Bronchial epithelial cell (primary cell): ENCODE data around the gene SART3. TPM values are rescaled to one million over a fixed set of nuclear protein-coding genes. Genes with fewer than 3 reads are reported as not detected.

ENCODE experiments used
- DNase-seq: peaks from one replicate; pipeline ENCODE4 v3.0.0-alpha.2; 2010; ENCODE audit warnings: low read depth
- FAIRE-seq: peaks from 2 replicates; lab custom pipeline; 2011; peaks lifted over from hg19 to GRCh38; lab: Jason Lieb, UNC
- H3K27me3 ChIP-seq: 2 replicates; pipeline ENCODE4 v1.5.1; 2011; ENCODE audit warnings: low read length; ENCODE audit not compliant: control insufficient read depth, insufficient read depth
- H3K36me3 ChIP-seq: 2 replicates; pipeline ENCODE4 v1.5.1; 2011; ENCODE audit warnings: low read length; ENCODE audit not compliant: control insufficient read depth, insufficient read depth
- H3K4me3 ChIP-seq: 2 replicates; pipeline ENCODE4 v1.5.1; 2011; ENCODE audit warnings: mild to moderate bottlenecking, low read depth, low read length, control low read depth
- total RNA-seq: library from RNA; depleted of rRNA; stranded (reverse); fragments of >200 nt; gene quantifications from 2 replicates; pipeline ENCODE4 v1.2.1, GENCODE V29; 2014
- TF ChIP-seq, protein P1 (sequence below): IDR thresholded peaks from 2 replicates; pipeline ENCODE4 v1.5.1; 2011; ENCODE audit warnings: mild to moderate bottlenecking, moderate library complexity, low read length, control low read depth, inconsistent platforms; ENCODE audit not compliant: insufficient read depth, severe bottlenecking

Gene SART3
- total RNA-seq, 1 donor from 2014 or later, result 41.6 TPM

DNA sequence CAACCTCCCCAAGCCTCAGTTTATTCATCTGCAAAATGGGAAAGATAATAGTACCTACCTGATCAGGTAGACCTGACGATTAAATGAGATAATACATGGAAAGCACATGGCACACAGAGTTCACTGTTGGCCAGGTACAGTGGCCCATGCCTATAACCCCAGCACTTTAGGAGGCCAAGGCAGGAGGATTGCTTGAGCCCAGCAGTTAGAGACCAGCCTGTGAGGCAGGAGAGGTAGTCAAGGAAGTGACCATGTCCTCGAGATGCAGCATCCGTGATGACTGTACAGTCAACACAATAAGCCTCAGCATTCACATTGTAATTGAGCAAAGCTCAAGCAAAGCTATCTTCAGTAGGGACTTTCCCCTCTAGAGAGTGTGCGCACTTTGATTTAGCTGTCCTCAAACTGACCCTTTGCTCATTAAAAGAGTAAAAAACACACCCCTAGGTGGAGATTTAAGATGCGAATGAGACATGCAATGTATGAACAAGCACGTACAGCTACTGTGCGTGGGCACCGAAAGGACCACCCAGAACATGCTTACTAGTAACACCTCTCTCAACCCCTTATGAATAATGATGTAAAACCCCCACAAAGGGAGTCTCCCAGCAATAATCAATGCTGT lies 11.3 kb upstream of the SART3 start:
- Histone ChIP-seq H3K36me3 (peaks cover 12% of the 10 kb centered on the region), H3K4me3 (no peak overlapping the region), H3K27me3 (no peaks in the 10 kb centered on the region)
- FAIRE-seq, result no peak
- TF ChIP-seq, protein P1, sequence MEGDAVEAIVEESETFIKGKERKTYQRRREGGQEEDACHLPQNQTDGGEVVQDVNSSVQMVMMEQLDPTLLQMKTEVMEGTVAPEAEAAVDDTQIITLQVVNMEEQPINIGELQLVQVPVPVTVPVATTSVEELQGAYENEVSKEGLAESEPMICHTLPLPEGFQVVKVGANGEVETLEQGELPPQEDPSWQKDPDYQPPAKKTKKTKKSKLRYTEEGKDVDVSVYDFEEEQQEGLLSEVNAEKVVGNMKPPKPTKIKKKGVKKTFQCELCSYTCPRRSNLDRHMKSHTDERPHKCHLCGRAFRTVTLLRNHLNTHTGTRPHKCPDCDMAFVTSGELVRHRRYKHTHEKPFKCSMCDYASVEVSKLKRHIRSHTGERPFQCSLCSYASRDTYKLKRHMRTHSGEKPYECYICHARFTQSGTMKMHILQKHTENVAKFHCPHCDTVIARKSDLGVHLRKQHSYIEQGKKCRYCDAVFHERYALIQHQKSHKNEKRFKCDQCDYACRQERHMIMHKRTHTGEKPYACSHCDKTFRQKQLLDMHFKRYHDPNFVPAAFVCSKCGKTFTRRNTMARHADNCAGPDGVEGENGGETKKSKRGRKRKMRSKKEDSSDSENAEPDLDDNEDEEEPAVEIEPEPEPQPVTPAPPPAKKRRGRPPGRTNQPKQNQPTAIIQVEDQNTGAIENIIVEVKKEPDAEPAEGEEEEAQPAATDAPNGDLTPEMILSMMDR, result no peak
- no peak for DNase-seq

DNA sequence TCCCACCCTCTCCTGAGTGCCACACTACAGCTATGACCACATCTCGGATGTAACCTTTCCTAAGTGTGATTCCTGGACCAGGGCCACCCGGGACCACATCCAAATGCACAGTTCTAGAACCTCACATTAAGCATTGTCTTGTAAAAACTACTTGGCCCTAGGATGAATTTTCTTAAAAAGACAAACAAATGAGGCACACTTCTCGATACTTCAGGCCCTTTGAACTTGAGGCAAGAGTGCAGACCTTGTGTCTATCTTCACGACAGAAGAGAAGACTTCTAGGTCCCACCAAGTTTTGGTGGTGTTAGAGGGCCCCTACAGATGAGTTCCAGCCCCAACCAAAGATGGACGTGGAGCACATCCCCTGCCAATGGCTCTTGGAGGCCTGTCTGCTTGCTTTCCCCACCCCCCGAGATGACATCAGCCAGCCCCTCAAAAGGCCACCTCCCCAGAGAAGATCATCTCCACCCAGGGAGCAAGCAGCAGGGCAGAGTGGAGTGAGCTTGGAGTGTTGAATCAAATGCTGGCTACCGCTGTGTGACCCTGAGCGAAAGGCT lies 10.7 kb upstream of the SART3 start:
- FAIRE-seq (no peak), DNase-seq (no peak)
- no peaks in the 10 kb centered on the region for H3K27me3 ChIP-seq
- peaks cover 18% of the 10 kb centered on the region for H3K36me3 ChIP-seq
- H3K4me3 ChIP-seq, result no peak overlapping the region
- TF ChIP-seq, protein P1, result no peak

DNA sequence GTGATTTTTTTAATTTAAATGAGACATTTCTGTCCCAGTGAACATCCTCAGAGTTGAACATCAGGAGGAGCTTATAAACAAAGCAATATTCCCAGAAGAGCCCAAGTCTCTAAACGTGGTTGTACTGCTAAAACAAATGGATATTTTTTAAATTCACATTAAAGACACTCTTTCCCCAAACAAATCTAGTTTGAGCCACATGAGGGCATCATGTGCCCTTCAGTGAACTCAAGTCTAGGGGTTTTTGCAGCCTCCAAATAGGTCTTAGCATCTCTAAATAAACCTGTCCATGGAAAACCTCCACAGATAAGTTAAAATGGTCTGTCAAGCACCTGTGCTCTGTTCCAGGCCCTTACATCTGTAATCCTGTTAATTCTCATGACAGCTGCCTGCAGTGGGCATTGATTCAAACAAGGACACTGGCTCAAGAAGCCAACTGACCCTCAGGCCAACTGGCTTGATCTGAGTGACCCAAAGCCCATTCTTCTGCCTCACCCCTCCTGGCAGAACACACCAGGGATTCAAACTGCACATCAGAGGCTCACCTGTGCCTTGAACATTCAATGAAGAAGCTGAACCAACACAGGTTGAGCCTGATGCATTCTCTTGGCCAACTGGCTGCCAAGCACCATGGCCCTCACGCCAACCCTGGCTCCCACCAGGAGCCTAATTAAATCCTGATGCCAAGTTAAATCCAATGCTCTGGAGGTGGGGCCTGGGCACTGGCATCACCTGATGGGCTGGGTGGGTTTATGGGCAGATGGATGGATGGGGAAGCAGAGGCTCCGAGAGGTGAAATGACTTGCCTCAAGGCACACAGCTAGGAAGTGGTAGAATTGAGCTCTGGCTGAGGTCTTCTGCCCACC lies 10.0 kb upstream of the SART3 start:
- Histone ChIP-seq H3K27me3 (no peaks in the 10 kb centered on the region), H3K36me3 (peaks cover 19% of the 10 kb centered on the region), H3K4me3 (no peak overlapping the region)
- DNase-seq, result peak; percentile 26
- no peak for FAIRE-seq
- TF ChIP-seq, protein P1, result no peak

DNA sequence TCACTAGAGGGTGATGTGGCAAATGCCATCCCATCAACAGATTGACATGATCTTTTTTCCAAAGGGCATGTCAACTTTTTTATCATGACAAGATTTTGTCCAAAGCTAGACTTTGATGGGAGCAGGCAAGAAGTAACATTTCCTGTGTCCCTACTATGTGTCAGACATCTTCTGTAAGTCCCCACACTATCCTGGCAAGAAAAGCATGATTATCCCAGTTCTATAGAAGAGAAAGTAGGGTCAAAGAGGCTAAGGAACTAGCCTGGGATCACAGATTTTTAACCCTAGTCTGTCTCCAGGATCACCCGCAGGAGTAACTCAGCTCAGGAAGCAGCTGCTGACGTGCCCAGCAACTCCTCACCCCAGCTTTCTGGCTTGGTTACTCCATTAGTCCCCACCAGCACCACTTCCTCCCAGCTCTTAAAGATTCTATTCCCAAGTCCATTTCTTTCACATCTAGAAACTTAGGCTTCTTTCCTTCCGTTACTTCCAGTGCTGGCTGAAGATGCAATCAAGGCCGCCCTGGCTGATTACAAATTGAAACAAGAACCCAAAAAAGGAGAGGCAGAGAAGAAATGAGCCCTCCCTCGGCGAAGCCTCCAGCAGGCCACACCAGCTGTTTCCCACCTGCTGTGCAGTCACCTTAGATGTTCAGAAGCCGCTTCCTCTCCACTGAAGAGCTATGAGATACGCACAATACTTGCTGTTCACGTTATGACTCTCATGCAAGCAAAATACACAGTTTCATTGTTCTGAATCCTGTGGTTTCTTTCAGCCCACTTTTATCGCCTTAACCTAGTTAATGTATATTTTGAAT lies 7.6 kb upstream of the SART3 start:
- Histone ChIP-seq H3K4me3 (no peak overlapping the region), H3K36me3 (peaks cover 29% of the 10 kb centered on the region), H3K27me3 (no peaks in the 10 kb centered on the region)
- FAIRE-seq (no peak), DNase-seq (no peak)
- TF ChIP-seq, protein P1, result no peak

DNA sequence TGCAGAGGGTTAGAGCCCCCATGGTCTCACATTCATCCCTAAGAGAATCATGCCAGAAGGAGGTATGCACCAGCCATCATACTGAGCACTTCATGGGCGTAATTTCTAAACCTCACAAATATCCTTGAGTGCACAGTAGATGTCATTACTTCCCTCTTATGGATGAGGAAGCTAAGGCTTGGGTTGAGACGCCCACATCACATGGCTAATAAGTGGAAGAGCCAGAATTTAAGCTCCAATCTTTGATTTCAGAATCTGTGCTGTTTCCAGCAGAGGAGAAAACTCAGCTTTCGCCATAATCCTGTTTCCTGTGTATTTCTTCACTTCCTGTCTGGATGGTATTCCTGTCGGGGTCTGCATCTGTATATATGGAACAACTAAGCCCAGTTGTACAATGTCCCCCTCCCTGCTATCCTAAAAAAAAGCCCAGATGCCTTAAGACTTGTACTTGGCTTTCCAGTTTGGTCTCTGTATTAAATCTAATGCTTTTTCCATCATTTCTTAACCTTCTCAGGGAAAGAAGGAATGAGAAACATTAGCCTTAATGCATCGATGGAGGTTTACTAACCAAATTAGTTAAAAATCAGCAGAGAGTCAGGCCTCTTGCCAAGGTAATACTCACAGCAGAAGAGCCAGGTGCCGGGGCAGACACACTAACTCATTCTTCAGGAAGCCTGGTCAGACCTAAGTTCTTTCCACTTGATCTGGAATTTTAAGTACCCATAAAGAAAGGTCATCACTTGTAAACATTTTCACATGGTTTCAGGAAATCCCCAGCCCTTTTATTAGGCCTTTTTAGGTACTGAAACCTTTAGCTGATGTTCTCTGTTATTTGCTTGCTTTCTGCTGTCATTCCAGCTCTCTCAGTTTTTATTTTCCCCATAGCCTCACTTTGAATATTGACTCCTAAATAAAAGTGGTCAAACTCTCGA lies 6.7 kb upstream of the SART3 start:
- Histone ChIP-seq H3K4me3 (no peak overlapping the region), H3K27me3 (no peaks in the 10 kb centered on the region), H3K36me3 (peaks cover 29% of the 10 kb centered on the region)
- TF ChIP-seq, protein P1, result no peak
- no peak for DNase-seq
- no peak for FAIRE-seq
